HepG2 (cell line): ENCODE data around the gene ZACN. TPM values are rescaled to one million over a fixed set of nuclear protein-coding genes. Genes with fewer than 3 reads are reported as not detected.
A peak's percentile ranks its signal among the peaks of the same experiment; 100 is the strongest.

Source experiments
- CEBPG ChIP-seq: IDR thresholded peaks from 2 replicates; pipeline ENCODE4 v1.6.1; 2016
- CENPT ChIP-seq: sonication (generic); formaldehyde crosslinking; IDR thresholded peaks from 2 replicates; pipeline ENCODE4 v1.8.0; 2022; ENCODE audit warnings: low read depth, mild to moderate bottlenecking, moderate library complexity, missing genetic modification reagents
- ELF3 ChIP-seq: IDR thresholded peaks from 2 replicates; pipeline ENCODE4 v1.6.1; 2016; ENCODE audit warnings: missing genetic modification reagents, missing compliant biosample characterization
- GMEB1 ChIP-seq: sonication (generic); formaldehyde crosslinking; IDR thresholded peaks from 2 replicates; pipeline ENCODE4 v1.5.1; 2020; ENCODE audit warnings: missing genetic modification reagents, mild to moderate bottlenecking, borderline replicate concordance
- HMGXB3 ChIP-seq: sonication (generic); formaldehyde crosslinking; IDR thresholded peaks from 2 replicates; pipeline ENCODE4 v1.4.0; 2020; ENCODE audit warnings: missing genetic modification reagents, borderline replicate concordance
- JUND ChIP-seq: sonication (generic); formaldehyde crosslinking; IDR thresholded peaks from 2 replicates; pipeline ENCODE4 v1.8.0; 2022; ENCODE audit warnings: mild to moderate bottlenecking, missing genetic modification reagents
- KAT8 ChIP-seq: IDR thresholded peaks from 2 replicates; pipeline ENCODE4 v1.6.1; 2016; ENCODE audit warnings: missing genetic modification reagents, missing compliant biosample characterization
- KDM3A ChIP-seq: IDR thresholded peaks from 2 replicates; pipeline ENCODE4 v1.6.1; 2018; ENCODE audit warnings: low read depth, missing compliant biosample characterization
- MAX ChIP-seq: IDR thresholded peaks from 2 replicates; pipeline ENCODE4 v1.6.1; 2012; ENCODE audit warnings: inconsistent platforms
- MEF2D ChIP-seq: sonication (generic); formaldehyde crosslinking; IDR thresholded peaks from 2 replicates; pipeline ENCODE4 v1.5.1; 2020; ENCODE audit warnings: mild to moderate bottlenecking, missing genetic modification reagents
- NFIB ChIP-seq: sonication (generic); formaldehyde crosslinking; IDR thresholded peaks from 2 replicates; pipeline ENCODE4 v1.9.0; 2021; ENCODE audit warnings: missing genetic modification reagents, mild to moderate bottlenecking, borderline replicate concordance
- RARG ChIP-seq: sonication (generic); formaldehyde crosslinking; IDR thresholded peaks from 2 replicates; pipeline ENCODE4 v1.4.0; 2020; ENCODE audit warnings: low read depth, mild to moderate bottlenecking, missing genetic modification reagents
- SETDB1 ChIP-seq: sonication (generic); formaldehyde crosslinking; IDR thresholded peaks from 2 replicates; pipeline ENCODE4 v1.5.1; 2020; ENCODE audit warnings: missing genetic modification reagents, mild to moderate bottlenecking, borderline replicate concordance
- THYN1 ChIP-seq: sonication (generic); formaldehyde crosslinking; IDR thresholded peaks from 2 replicates; pipeline ENCODE4 v1.8.1; 2023; ENCODE audit warnings: low read depth, mild to moderate bottlenecking, moderate library complexity, missing genetic modification reagents, borderline replicate concordance
- ZBTB46 ChIP-seq: sonication (generic); formaldehyde crosslinking; IDR thresholded peaks from 2 replicates; pipeline ENCODE4 v1.4.0; 2020; ENCODE audit warnings: mild to moderate bottlenecking, missing genetic modification reagents, borderline replicate concordance
- ZNF12 ChIP-seq: sonication (generic); formaldehyde crosslinking; IDR thresholded peaks from 2 replicates; pipeline ENCODE4 v1.5.0; 2020; ENCODE audit warnings: missing genetic modification reagents
- ZNF451 ChIP-seq: sonication (generic); formaldehyde crosslinking; IDR thresholded peaks from 2 replicates; pipeline ENCODE4 v1.5.0; 2020; ENCODE audit warnings: mild to moderate bottlenecking, missing genetic modification reagents
- ZNF510 ChIP-seq: sonication (generic); formaldehyde crosslinking; IDR thresholded peaks from 2 replicates; pipeline ENCODE4 v1.4.0; 2020; ENCODE audit warnings: low read depth, mild to moderate bottlenecking, missing genetic modification reagents
- ZNF605 ChIP-seq: sonication (generic); formaldehyde crosslinking; IDR thresholded peaks from 2 replicates; pipeline ENCODE4 v1.8.0; 2022; ENCODE audit warnings: mild to moderate bottlenecking, missing genetic modification reagents
- ZNF619 ChIP-seq: sonication (generic); formaldehyde crosslinking; IDR thresholded peaks from 2 replicates; pipeline ENCODE4 v1.4.0; 2020; ENCODE audit warnings: mild to moderate bottlenecking, missing genetic modification reagents
- ZNF776 ChIP-seq: sonication (generic); formaldehyde crosslinking; IDR thresholded peaks from 2 replicates; pipeline ENCODE4 v1.4.0; 2020; ENCODE audit warnings: mild to moderate bottlenecking, missing genetic modification reagents
- ZSCAN25 ChIP-seq: sonication (generic); formaldehyde crosslinking; IDR thresholded peaks from 2 replicates; pipeline ENCODE4 v1.8.0; 2022; ENCODE audit warnings: mild to moderate bottlenecking, missing genetic modification reagents
- polyA plus RNA-seq, 8 experiments: library from polyadenylated mRNA; depleted of rRNA in 3 of 8; stranded (reverse) in 7 of 8; unstranded in 1 of 8; fragments of >200 nt; fragmentation: Illumina TruSeq in 4 of 8; extraction: Trizol in 4 of 8; gene quantifications; 2 replicates each; pipeline versions ENCODE4 v1.2.1 to v1.2.3, GENCODE V29; 2011 to 2016; ENCODE audit warnings: low read depth in 4 of 8, missing spikeins in 1 of 8, mixed read lengths in 1 of 8; ENCODE audit not compliant: insufficient read depth in 1 of 8
- total RNA-seq, 5 experiments: library from RNA; depleted of rRNA; stranded (reverse); fragments of >200 nt; fragmentation: Illumina TruSeq; extraction: Trizol; gene quantifications; 2 replicates each; pipeline ENCODE4 v1.2.3, GENCODE V29; 2016; ENCODE audit warnings: low read depth in 1 of 5

ZACN gene
- total and polyA plus RNA-seq, 2 of the 13 experiments (the other 11 are each of a cell fraction or from before 2014, with no cell fraction given): 0.11 to 0.15 TPM

- TF ChIP-seq MAX (peak; percentile 93), ZNF605 (CRISPR knock-in tag) (peak; percentile 53; the same call in 1 of the 2 replicates), ZSCAN25 (CRISPR knock-in tag) (peak; percentile 70; the same call in 1 of the 2 replicates), GMEB1 (CRISPR knock-in tag) (no peak; the same call in 1 of the 2 replicates), NFIB (CRISPR knock-in tag) (0 out of 2 replicates have a peak, but pooled peaks have one; percentile 79), ZNF451 (CRISPR knock-in tag) (0 out of 2 replicates have a peak, but pooled peaks have one; percentile 27), ZBTB46 (CRISPR knock-in tag) (no peak), CEBPG (CRISPR knock-in tag) (peak; percentile 75), CENPT (CRISPR knock-in tag) (no peak), ZNF12 (no peak), SETDB1 (CRISPR knock-in tag) (no peak), MEF2D (CRISPR knock-in tag) (no peak), HMGXB3 (peak; percentile 67; the same call in 1 of the 2 replicates), ELF3 (CRISPR knock-in tag) (peak; percentile 25), RARG (CRISPR knock-in tag) (no peak), KDM3A (CRISPR knock-in tag) (peak; percentile 54; the same call in 1 of the 2 replicates), KAT8 (CRISPR knock-in tag) (0 out of 2 replicates have a peak, but pooled peaks have one; percentile 32), JUND (0 out of 2 replicates have a peak, but pooled peaks have one; percentile 21), ZNF510 (CRISPR knock-in tag) (no peak), ZNF776 (CRISPR knock-in tag) (0 out of 2 replicates have a peak, but pooled peaks have one; percentile 67), THYN1 (CRISPR knock-in tag) (no peak), ZNF619 (CRISPR knock-in tag) (no peak)
Observed at GRCh38 chr17:76032073-76032779, 46.8 kb upstream of the ZACN start (continued).
